Fibroblast of lung (primary cell): ENCODE measurements around the gene PSG5. TPM values are rescaled to one million over a fixed set of nuclear protein-coding genes. Genes with fewer than 3 reads are reported as not detected.
"Not testable (repeated sequence)": the region's sequence is repeated elsewhere in the genome, so short reads cannot be mapped to it uniquely, and the experiment has no call there.

Experiments used
- DNase-seq, 2 donors: peaks; one replicate each; pipeline versions ENCODE4 v3.0.0 to v3.0.0-alpha.2; 2010; ENCODE audit warnings: low read depth in 2 of 2
- H2AFZ ChIP-seq: 2 replicates; pipeline ENCODE4 v1.5.1; 2012; ENCODE audit warnings: low read length, control low read depth, inconsistent platforms
- H3K27ac ChIP-seq: 2 replicates; pipeline ENCODE4 v1.5.1; 2011; ENCODE audit warnings: low read length, control low read depth; ENCODE audit not compliant: insufficient read depth
- H3K27me3 ChIP-seq: 2 replicates; pipeline ENCODE4 v1.5.1; 2011; ENCODE audit warnings: mild to moderate bottlenecking, low read length; ENCODE audit not compliant: control insufficient read depth, insufficient read depth
- H3K36me3 ChIP-seq: 2 replicates; pipeline ENCODE4 v1.5.1; 2011; ENCODE audit warnings: low read length; ENCODE audit not compliant: control insufficient read depth, insufficient read depth
- H3K4me1 ChIP-seq: 2 replicates; pipeline ENCODE4 v1.5.1; 2011; ENCODE audit warnings: low read length; ENCODE audit not compliant: control insufficient read depth, insufficient read depth; ENCODE audit errors: extremely low read depth
- H3K4me2 ChIP-seq: 2 replicates; pipeline ENCODE4 v1.5.1; 2011; ENCODE audit warnings: low read length, control low read depth; ENCODE audit not compliant: insufficient read depth; ENCODE audit errors: extremely low read depth
- H3K4me3 ChIP-seq, 4 experiments: fragments of 200-600 bp in 1 of 4; sonication (generic) in 1 of 4; replicated peaks in 1 of 4; 2 replicates each; pipeline ENCODE4 v1.5.1; 2011 to 2016; ENCODE audit warnings: low read length in 4 of 4, low read depth in 3 of 4, mild to moderate bottlenecking in 3 of 4, control low read depth in 2 of 4, inconsistent platforms in 1 of 4, mixed read lengths in 1 of 4; ENCODE audit not compliant: insufficient read depth in 1 of 4; ENCODE audit errors: control extremely low read depth in 1 of 4
- H3K79me2 ChIP-seq: 2 replicates; pipeline ENCODE4 v1.5.1; 2012; ENCODE audit warnings: mild to moderate bottlenecking, low read length, inconsistent platforms; ENCODE audit not compliant: control insufficient read depth, insufficient read depth
- H3K9ac ChIP-seq: 2 replicates; pipeline ENCODE4 v1.5.1; 2011; ENCODE audit warnings: mild to moderate bottlenecking, low read length, control low read depth; ENCODE audit not compliant: insufficient read depth
- H3K9me3 ChIP-seq: 2 replicates; pipeline ENCODE4 v1.5.1; 2012; ENCODE audit warnings: low read depth, low read length; ENCODE audit not compliant: control insufficient read depth, insufficient read depth
- H4K20me1 ChIP-seq: 2 replicates; pipeline ENCODE4 v1.5.1; 2011; ENCODE audit warnings: low read length; ENCODE audit not compliant: control insufficient read depth, insufficient read depth; ENCODE audit errors: extremely low read depth
- CTCF ChIP-seq, 2 donors: IDR thresholded peaks in 1 of 2; conservative IDR thresholded peaks in 1 of 2; 1 replicate in 1 of 2; 2 replicates in 1 of 2; pipeline ENCODE4 v1.5.1; 2011 to 2012; ENCODE audit warnings: low read length in 2 of 2, control low read depth in 1 of 2, inconsistent platforms in 1 of 2, low read depth in 1 of 2, mild to moderate bottlenecking in 1 of 2
- polyA plus RNA-seq, 2 donors: library from polyadenylated mRNA; depleted of rRNA in 1 of 2; stranded (reverse) in 1 of 2; unstranded in 1 of 2; fragments of >200 nt; gene quantifications; 2 replicates each; pipeline ENCODE4 v1.2.1, GENCODE V29; 2011 to 2012; ENCODE audit warnings: missing spikeins in 1 of 2
- total RNA-seq: library from RNA; depleted of rRNA; stranded (reverse); fragments of >200 nt; gene quantifications from 2 replicates; pipeline ENCODE4 v1.2.1, GENCODE V29; 2014

The PSG5 gene
- total and polyA plus RNA-seq, 2 donors (not counting 1 experiment from before 2014, with no cell fraction given): 14.2 to 229 TPM

DNA sequence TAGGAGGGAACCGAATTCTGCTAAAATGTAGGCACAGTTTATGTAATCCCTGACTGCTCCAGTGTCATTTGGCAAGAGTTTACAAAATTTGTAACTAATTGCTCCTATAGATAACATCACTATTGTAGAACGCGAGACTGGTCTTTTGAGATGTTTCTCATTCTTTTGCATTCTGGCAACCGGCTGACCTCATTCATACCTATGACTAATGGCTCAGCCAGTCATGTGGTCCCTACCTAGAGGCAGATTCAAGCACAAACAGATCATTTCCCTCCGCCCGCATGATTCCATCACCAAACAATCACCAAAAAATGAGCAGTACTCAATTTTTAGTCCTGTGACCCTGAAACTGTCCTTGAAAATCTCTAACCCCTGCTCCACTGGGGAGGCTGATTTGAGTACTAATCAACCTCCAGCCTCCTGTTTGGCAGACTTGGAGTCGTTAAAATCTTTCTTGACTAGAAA is 15.0 kb upstream of the PSG5 start:
- peak overlapping the region; percentile 84 for H3K27ac ChIP-seq
- H3K79me2 ChIP-seq, H3K4me2 ChIP-seq, H3K27me3 ChIP-seq, H3K9ac ChIP-seq, H4K20me1 ChIP-seq, H3K4me3 ChIP-seq, H3K36me3 ChIP-seq, H3K9me3 ChIP-seq, H2AFZ ChIP-seq: not testable (repeated sequence)
- peak; percentile 3 to 79 for DNase-seq
- peaks cover 20% of the 10 kb centered on the region for H3K4me1 ChIP-seq

DNA sequence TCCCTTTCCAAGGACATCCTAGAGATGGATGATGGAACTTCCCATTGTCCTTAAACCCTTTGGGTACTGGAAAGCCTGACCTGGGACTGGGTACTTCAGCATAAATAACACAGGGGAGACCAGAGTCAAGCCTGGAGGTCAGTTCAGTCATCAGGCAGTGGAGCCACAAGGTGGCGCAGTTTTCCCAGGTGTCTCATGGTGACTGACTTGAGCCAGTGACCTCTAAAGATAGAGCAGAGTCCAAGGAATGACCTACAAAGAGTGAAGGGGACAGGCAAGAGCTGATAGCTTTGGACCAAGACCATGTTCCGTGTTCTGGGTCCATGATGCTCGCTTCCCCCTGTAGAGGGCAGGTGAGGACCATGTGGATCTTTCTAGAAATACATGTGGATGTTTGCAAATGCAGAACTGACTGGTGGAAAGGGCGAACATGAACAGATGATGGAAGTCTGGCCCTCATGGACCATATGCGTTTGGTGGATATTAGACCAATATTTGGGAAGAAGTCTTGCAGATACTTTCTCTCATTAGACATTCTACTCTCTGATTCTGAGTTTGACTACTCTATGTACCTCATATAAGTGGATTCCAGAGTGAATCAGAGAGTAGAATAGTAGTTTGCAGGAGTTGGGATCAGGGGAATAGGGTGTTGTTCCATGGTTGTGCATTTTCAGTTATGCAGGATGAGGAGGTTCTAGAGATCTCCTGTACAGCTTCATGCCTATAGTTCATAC is 12.5 kb upstream of the PSG5 start:
- H3K27ac ChIP-seq, H3K9ac ChIP-seq, H3K9me3 ChIP-seq, H3K4me2 ChIP-seq, H4K20me1 ChIP-seq, DNase-seq, H3K4me3 ChIP-seq, H3K27me3 ChIP-seq, H3K79me2 ChIP-seq, H2AFZ ChIP-seq, H3K36me3 ChIP-seq: not testable (repeated sequence)
- peaks cover 16% of the 10 kb centered on the region for H3K4me1 ChIP-seq
- peak in 1 of 2 donors; percentile 1 for TF ChIP-seq CTCF (conservative IDR thresholded peaks at IDR 0.05 in 1 of 2, IDR thresholded peaks at IDR 0.05 in 1 of 2; ENCODE audit: low read depth in 1 of 2, low read length in 2 of 2)

GRCh38 chr19:43197666-43198397 is 11.5 kb upstream of the PSG5 start:
- not testable (repeated sequence) for DNase-seq, H3K79me2 ChIP-seq, H4K20me1 ChIP-seq, H3K27ac ChIP-seq, H3K36me3 ChIP-seq, H3K4me2 ChIP-seq, H3K4me3 ChIP-seq, H3K27me3 ChIP-seq, H2AFZ ChIP-seq, H3K9me3 ChIP-seq, H3K9ac ChIP-seq
- H3K4me1 ChIP-seq: peaks cover 12% of the 10 kb centered on the region

DNA sequence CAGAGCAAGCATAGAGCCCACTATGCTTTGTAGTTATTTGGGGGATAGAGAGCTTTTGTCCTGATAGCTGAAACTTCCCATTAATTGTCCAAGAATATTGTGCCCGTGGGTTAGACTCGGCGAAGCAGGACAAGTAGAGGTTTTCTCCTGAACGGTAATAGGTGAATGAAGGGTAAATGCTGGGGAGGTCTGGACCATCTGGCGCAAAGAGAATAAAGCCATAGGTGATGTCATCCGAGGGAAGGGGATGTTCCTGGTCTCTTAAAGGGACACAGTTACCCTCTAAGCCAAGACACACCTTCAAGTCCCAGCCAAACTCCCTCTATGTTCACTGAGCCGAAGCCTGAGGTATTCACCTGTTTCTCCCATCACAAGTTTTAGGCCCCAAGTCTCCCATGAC is 8.1 kb upstream of the PSG5 start:
- H4K20me1 ChIP-seq, H3K4me3 ChIP-seq, H3K27ac ChIP-seq, H3K27me3 ChIP-seq, H3K9ac ChIP-seq, H2AFZ ChIP-seq, DNase-seq, H3K79me2 ChIP-seq, H3K9me3 ChIP-seq, H3K4me1 ChIP-seq, H3K36me3 ChIP-seq, H3K4me2 ChIP-seq: not testable (repeated sequence)

DNA sequence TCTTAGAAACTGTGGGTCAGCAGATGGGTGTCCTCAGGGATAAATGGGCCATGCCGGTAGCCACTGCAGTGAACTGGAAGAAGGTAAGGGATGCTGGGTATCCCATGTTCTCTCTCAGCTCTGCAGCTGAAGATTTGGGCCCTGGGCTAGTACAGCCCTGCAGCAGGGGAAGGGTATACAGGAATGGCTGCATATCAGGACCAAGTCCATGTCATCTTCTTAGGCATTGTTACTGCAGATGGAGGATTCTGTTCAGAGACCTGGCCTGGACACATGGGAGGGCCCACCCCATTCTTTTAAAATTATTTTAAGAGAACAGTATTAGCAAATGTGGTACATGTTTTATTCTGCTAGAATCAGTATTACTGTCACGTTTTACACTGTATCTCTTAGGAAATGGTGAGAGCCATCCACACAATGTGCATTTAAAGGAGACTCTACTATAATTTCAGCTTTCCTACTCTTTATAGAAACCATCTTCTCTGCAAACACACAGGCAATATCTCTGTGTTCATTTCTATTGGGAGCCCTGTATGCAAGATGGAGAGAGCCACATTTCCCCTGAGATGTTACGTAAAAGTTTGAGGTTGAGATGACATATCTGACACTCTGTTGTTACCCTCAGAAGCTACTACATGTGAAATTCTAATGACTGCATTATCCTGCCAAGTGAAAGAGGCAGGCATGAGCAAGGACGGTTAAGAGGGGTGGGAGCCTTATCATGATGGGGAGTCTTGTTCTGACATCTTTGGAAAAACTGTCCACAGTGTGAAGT is 6.2 kb upstream of the PSG5 start:
- not testable (repeated sequence) for H3K4me1 ChIP-seq, H3K4me3 ChIP-seq, H3K36me3 ChIP-seq, H3K27me3 ChIP-seq, H3K79me2 ChIP-seq, H2AFZ ChIP-seq, H3K9me3 ChIP-seq, H3K9ac ChIP-seq, H3K27ac ChIP-seq, DNase-seq, H3K4me2 ChIP-seq, H4K20me1 ChIP-seq
